GM10266 (cell line): ENCODE data around the gene NGFR.

Experiments
- DNase-seq: peaks from one replicate; pipeline ENCODE4 v3.0.0; 2012; ENCODE audit errors: extremely low spot score
- CTCF ChIP-seq: IDR thresholded peaks from 2 replicates; pipeline ENCODE4 v1.5.1; 2012; ENCODE audit warnings: mild to moderate bottlenecking, low read depth; ENCODE audit not compliant: control insufficient read depth, insufficient read depth; ENCODE audit errors: missing control alignments

The NGFR gene

GRCh38 chr17:49488612-49489011, 6.5 kb upstream of the NGFR start:
- DNase-seq = no peak
- no peak for TF ChIP-seq CTCF

DNA sequence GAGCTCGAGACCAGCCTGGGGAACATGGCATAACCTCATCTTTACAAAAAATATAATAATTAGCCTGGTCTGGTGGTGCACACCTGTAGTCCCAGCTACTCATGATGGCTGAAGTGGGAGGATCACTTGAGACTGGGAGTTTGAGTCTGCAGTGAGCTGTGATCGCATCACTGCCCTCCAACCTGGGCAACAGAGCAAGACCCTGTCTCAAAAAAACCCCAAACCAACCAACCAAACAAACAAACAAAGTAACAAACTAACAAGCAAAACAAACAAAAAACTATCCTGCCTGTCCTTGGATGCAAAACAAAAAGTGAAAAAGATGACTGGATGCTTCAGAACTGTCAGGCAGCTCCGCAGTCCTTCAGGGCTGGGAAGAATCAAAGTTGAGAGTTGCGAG, 5.7 kb upstream of the NGFR start:
- no peak for DNase-seq
- no peak for TF ChIP-seq CTCF

DNA sequence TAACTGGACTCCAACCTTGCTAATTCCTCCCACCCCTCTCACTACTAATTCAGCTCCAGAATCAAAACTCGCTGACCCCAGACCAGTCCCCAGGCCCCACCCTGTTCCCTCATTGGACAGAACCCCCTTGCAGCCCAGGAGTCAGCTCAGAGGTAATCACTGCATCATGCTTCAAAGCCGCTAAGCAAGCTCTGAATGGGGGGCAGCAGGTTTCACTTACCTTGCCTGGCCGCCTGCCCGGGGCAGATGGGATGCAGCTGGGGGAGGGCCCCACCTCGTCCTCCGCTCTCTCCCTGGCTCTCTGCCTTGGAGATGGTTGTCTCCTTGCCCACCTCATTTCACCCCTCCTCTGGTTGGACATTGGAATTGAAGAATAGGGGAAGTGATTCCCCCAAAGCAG, 4.8 kb upstream of the NGFR start:
- no peak for DNase-seq
- TF ChIP-seq CTCF = no peak

- no peak for TF ChIP-seq CTCF
- DNase-seq = no peak
Observed at GRCh38 chr17:49491192-49491769, 3.8 kb upstream of the NGFR start.

DNA sequence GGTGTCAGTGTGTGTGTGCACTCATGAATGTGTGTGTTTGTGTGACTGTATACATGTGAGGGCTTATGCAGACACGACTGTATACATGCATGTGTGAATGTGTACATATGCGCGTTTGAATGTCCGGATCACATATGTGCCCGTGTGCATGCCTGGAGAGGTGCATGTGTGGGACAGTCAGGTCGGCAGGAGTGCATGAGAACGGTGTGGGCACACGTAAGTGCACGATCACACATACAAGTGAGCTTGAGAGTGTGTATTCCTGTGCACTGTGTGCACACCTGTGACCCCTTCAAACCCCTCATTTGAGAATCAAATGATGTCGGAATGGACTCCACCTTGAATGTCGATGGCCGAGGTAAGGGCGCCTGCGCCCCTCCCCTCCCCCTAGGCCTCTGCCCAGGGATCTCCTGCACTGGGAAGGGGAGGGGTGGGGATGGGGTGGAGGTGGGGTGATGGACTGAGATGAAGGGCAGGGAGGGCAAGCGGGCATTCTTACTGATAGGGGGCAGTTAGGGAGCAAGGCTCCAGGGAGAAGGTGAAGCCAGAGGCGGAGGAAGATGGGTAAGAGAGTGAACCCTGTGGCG, 601 bp upstream of the NGFR start:
- no peak for DNase-seq
- TF ChIP-seq CTCF = no peak

DNA sequence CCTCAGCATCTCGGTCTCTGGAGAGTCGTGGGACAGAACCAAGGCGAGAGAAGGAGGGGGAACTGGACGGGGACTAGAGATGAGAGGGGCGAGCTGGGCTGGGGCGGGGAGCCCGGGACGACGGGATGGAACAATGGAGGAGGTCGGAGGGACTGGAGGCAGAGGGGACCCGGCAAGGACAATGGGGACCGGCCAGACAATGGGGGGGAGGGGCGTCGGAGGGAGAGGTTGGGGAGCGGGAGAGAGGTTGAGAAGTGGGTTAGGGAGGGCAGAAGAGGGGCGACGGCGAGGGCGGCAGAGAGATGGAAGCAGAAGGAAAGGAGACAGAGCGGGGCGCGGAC, 719 bp downstream of the NGFR start:
- DNase-seq = no peak
- TF ChIP-seq CTCF = no peak

DNA sequence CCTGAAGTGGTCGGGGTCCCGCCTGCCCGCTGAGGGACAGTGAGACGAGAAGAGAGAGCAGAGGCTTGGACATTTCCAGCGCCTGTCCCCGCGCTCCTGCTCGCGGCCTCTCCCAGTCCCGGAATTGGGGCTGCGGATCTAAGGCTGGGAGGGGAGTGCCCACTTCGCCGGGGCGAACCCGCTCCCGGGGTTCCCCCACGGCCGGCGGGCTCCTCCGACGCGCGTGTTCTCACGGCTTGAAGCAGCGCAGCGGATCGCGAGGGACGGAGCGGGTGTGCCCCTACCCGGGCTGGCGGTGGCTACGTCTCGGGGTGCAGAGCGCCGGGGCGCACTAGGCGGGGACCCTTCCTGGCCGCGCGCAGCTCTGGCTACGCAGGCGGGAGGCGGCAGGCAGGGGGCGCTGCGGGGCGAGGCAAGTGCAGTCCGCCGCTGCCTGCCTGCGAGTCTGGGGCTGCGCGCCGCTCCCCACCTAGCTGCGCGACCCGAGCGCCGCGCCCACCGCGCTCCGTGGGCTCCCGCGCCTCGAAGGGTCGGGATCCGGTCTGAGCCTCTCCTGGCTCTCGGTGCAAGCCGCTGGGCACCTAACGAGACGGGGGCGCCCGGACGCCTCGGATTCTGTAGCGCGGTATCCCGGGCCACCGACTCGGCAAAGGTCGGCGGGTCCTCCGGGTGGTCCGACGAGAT, 1.2 kb downstream of the NGFR start:
- DNase-seq = peak; percentile 93
- peak; percentile 93 for TF ChIP-seq CTCF
